ENCODE measurements around the gene PCBP3.

DNA sequence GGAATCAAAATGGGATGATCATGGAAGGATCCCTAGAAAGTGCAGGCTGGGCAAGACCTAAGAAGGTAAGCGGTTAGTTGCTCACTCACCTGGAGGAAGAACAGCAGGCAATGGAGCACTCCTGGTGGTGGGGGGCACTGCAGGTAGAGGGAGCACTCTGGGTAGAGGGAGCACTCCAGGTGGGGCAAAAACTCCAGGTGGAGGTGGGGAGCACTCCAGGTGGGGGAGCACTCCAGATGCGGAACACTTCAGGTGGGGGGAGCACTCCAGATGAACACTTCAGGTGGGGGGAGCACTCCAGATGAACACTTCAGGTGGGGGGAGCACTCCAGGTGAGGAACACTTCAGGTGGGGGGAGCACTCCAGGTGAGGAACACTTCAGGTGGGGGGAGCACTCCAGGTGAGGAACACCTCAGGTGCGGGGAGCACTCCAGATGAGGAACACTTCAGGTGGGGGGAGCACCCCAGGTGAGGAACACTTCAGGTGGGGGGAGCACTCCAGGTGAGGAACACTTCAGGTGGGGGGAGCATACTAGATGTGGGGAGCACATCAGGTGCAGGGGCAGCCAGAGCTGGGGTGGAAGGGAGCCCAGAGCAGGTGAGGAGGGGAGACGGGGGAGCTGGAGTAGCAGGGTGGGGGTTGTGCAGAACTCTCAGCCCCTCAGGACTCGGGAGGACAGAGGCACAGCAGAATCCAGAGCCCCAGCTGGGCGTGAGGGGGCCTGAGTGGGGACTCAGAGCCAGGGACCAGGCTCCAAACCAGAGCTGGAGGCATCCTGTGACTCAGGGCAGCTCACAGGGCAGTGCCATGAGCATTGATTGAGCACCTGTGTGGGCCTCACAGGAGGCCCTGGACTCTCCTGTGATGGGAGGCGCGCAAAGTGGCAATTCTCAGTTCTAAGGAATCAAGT is 300.4 kb downstream of the PCBP3 start:
- TF ChIP-seq, protein P1, sequence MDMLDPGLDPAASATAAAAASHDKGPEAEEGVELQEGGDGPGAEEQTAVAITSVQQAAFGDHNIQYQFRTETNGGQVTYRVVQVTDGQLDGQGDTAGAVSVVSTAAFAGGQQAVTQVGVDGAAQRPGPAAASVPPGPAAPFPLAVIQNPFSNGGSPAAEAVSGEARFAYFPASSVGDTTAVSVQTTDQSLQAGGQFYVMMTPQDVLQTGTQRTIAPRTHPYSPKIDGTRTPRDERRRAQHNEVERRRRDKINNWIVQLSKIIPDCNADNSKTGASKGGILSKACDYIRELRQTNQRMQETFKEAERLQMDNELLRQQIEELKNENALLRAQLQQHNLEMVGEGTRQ (IDR thresholded peaks at IDR 0.05; ENCODE audit: low read length): no peak
- TF ChIP-seq, protein P2, sequence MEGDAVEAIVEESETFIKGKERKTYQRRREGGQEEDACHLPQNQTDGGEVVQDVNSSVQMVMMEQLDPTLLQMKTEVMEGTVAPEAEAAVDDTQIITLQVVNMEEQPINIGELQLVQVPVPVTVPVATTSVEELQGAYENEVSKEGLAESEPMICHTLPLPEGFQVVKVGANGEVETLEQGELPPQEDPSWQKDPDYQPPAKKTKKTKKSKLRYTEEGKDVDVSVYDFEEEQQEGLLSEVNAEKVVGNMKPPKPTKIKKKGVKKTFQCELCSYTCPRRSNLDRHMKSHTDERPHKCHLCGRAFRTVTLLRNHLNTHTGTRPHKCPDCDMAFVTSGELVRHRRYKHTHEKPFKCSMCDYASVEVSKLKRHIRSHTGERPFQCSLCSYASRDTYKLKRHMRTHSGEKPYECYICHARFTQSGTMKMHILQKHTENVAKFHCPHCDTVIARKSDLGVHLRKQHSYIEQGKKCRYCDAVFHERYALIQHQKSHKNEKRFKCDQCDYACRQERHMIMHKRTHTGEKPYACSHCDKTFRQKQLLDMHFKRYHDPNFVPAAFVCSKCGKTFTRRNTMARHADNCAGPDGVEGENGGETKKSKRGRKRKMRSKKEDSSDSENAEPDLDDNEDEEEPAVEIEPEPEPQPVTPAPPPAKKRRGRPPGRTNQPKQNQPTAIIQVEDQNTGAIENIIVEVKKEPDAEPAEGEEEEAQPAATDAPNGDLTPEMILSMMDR (IDR thresholded peaks at IDR 0.05; ENCODE audit: control extremely low read depth in 1 of 3, insufficient read depth in 1 of 3, low read depth in 1 of 3, low read length in 3 of 3): no peak
- no peak for TF ChIP-seq CEBPB (IDR thresholded peaks at IDR 0.05; ENCODE audit: low read depth, low read length)
- TF ChIP-seq RFX5 (IDR thresholded peaks at IDR 0.05; ENCODE audit: borderline replicate concordance, low read depth, low read length): no peak
- TF ChIP-seq POLR2AphosphoS5 (IDR thresholded peaks at IDR 0.05; ENCODE audit: low read depth, low read length): no peak
- TF ChIP-seq POLR2A (IDR thresholded peaks at IDR 0.05; ENCODE audit: control extremely low read depth in 1 of 2, low read depth in 2 of 2, low read length in 2 of 2): no peak
- no peak for TF ChIP-seq EP300 (IDR thresholded peaks at IDR 0.05; ENCODE audit: borderline replicate concordance in 1 of 2, low read depth in 2 of 2, low read length in 2 of 2)
- no peak for TF ChIP-seq EZH2 (IDR thresholded peaks at IDR 0.05; ENCODE audit: low read depth, low read length, severe bottlenecking)
- no peak for TF ChIP-seq TBP (IDR thresholded peaks at IDR 0.05; ENCODE audit: low read depth, low read length)
